ENCODE results near the gene HTRA1.

Gene HTRA1

GRCh38 chr10:122521011-122521410 lies 59.7 kb downstream of the HTRA1 start:
- no peak for DNase-seq

- no peak for DNase-seq
These were observed 63.5 kb downstream of the HTRA1 start for GRCh38 chr10:122524811-122525210.

GRCh38 chr10:122525788-122526187 lies 64.4 kb downstream of the HTRA1 start:
- peak; percentile 38 for DNase-seq

- no peak for DNase-seq
These were observed 65.5 kb downstream of the HTRA1 start for GRCh38 chr10:122526892-122527291.

GRCh38 chr10:122530177-122530576 lies 68.8 kb downstream of the HTRA1 start:
- no peak for DNase-seq

- DNase-seq, result no peak
These were observed 69.9 kb downstream of the HTRA1 start for GRCh38 chr10:122531261-122531660.

GRCh38 chr10:122531939-122532338 lies 70.6 kb downstream of the HTRA1 start:
- DNase-seq, result no peak

- no peak for DNase-seq
These were observed 71.4 kb downstream of the HTRA1 start for GRCh38 chr10:122532601-122533296.

- DNase-seq, result no peak
These were observed 76.2 kb downstream of the HTRA1 start for GRCh38 chr10:122537545-122537944.

GRCh38 chr10:122541541-122542002 lies 80.2 kb downstream of the HTRA1 start:
- peak; percentile 31 for DNase-seq

GRCh38 chr10:122543676-122544445 lies 82.5 kb downstream of the HTRA1 start:
- no peak for DNase-seq

GRCh38 chr10:122544493-122544892 lies 83.1 kb downstream of the HTRA1 start:
- DNase-seq, result peak; percentile 43

- no peak for DNase-seq
These were observed 84.9 kb downstream of the HTRA1 start for GRCh38 chr10:122546242-122546641.

- DNase-seq, result no peak
These were observed 87.2 kb downstream of the HTRA1 start for GRCh38 chr10:122548407-122549085.

- no peak for DNase-seq
These were observed 88.3 kb downstream of the HTRA1 start for GRCh38 chr10:122549636-122550035.

GRCh38 chr10:122550427-122550826 lies 89.1 kb downstream of the HTRA1 start:
- no peak for DNase-seq

GRCh38 chr10:122550983-122551382 lies 89.6 kb downstream of the HTRA1 start:
- peak; percentile 11 for DNase-seq

- peak; percentile 54 for DNase-seq
These were observed 90.1 kb downstream of the HTRA1 start for GRCh38 chr10:122551450-122551849.

- DNase-seq, result no peak
These were observed 92.0 kb downstream of the HTRA1 start for GRCh38 chr10:122553341-122553740.

GRCh38 chr10:122554131-122555036 lies 93.0 kb downstream of the HTRA1 start:
- DNase-seq, result no peak

GRCh38 chr10:122555442-122555841 lies 94.1 kb downstream of the HTRA1 start:
- DNase-seq, result no peak

- no peak for DNase-seq
These were observed 96.2 kb downstream of the HTRA1 start for GRCh38 chr10:122557516-122557915.

GRCh38 chr10:122558452-122558851 lies 97.1 kb downstream of the HTRA1 start:
- peak; percentile 25 for DNase-seq
